ENCODE data around the gene DUSP11.
"Not testable (repeated sequence)": the region's sequence is repeated elsewhere in the genome, so short reads cannot be mapped to it uniquely, and the experiment has no call there.

Gene DUSP11

DNA sequence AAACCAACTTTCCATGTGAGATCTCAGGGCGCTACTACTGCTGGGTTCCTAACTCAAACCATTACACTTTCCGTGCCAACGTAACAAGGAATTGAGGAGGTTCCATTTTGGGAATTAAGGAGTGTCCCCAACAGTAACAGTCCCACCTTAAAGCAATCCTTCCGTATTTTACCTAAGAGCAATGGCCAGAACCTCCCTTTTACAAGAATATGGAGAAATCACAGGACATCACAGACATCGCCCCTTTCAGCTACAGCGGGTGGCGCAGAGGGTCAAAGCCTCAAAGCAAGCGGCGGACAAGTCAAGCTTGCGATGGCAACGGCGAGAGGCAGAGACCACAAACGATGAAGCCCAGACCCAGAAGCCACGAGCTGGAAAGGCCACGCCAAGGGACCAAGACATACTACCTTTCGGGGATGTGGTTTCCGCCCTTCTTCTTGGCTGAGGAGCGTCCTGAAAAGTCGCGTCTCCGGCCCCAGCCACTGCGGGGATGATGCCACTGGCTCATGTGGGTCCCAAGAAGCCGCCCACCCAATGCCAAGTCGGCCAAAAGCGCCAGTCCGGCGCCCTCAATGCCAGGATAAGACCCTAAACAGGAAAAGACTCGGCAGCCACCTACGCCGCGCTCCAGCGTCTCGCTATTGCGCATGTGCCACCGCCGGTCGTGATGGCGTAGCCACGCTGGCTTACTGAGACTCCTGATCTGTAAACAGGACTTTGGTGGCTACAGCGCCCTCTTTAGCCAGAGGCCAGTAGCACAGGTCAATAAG, at the start of gene DUSP11:
DUSP11 (minus strand) TSS at position 637 of the 770 bp plus-strand sequence; CDS start at position 508, 129 bp downstream.
- DNase-seq, result peak; percentile 84

DNA sequence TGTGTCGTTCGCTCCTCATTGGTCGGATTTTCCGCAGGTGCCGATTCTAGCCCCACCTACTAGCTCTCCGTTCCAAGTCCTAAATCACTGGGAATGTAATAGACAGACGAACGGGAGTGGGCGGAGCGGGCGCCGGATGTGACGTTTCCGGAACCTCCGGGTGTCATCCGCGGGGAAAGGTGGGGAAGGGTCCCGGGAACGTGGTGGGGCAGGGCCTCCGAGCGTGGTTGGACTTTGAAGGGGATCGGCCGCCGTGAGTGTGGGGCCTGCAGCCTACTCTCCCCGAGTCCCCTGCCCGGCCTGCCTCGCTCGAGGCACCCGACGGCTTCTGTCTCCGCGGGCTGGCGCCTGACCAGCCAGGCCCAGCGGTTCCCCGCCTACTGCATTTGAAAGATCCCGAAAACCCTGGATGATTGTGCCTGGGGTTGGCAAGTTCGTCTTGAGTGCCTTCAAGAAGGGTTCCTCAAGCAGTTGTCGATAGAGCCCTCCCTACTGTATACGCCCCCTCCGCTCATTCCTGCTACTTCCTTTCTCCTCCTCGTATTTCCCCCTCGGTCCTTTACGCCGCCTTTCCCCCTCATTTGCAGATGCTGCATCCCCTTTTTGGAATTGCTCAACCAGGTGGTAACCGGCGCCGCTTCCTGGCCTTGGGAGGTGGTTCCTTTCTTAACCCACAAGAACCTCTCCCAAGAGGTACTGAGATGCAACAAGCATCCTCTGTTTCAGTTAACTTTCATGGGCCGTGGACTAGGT, 49.1 kb upstream of the DUSP11 start, which contains the start of gene STAMBP:
STAMBP (plus strand) TSS at position 144 of the 753 bp plus-strand sequence. CDS start 1,896 bp downstream, outside the sequence.
- DNase-seq, result peak; percentile 96

GRCh38 chr2:73828389-73828817, 48.5 kb upstream of the DUSP11 start:
- DNase-seq, result no peak

GRCh38 chr2:73827660-73828388, 47.9 kb upstream of the DUSP11 start:
- no peak for DNase-seq

GRCh38 chr2:73827018-73827417, 47.1 kb upstream of the DUSP11 start:
- no peak for DNase-seq

GRCh38 chr2:73825408-73825807, 45.5 kb upstream of the DUSP11 start:
- no peak for DNase-seq

DNA sequence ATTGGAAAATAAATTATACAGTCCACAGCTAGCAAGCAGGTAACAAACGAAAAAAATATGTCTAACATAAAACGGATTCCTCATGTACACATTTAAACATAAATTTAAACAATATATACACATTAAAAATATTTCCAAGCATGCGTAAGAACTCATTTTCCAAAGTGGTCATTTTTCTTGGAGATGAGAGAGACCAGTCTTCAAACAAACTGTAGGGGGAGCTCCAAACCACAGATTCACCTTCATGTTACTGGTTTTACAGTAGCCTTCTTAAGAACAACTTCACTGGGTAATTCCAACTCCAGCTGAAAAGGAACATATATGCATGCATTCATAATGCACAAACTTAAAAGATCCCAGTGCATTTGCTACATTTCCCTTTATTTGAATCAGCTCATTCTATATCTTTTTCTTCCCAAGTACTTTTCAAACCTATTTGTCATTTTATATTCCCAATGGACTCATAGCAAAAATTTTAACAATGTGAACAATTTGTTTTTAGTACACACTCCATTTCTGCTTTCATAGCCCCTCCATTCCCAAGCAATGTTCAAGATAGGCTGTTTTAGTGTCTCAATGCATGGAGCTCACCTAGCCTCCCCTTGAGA, 44.1 kb upstream of the DUSP11 start:
- DNase-seq, result peak; percentile 55

DNA sequence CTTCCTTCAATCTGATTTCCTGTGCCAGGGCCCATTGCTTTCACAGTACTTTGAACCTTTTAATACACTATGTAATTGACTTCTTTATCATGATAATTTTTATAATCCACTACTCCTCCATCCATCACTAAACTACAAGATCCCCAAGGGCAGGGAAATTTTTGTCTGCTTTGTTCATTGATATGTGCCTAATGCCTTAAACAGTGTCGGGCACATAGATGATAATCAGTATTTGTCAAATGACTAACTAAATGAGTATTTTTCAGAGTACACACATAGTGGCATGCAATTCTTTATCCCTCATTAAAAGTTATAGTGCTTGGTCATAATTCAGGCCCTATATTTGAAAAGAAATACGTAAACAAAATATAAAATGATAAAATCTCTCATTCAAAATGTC, 43.5 kb upstream of the DUSP11 start:
- no peak for DNase-seq

DNA sequence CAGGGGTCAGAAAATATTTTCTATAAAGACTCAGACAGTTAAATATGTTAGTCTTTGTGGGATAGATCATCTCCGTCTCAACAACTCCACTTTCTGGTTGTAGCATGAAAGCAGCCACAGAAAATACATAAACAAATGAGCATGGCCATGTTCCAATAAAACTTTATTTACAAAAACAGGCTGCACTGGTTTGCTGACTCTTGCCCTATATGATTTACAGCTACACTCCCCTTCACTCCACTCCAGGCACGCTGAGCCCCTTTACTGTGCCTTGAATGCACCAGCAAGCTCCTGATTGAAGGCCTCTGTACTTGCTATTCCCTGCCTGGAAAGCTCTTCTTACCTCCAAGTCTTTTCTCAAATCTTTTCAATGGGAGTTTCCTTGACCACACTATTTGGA, 43.1 kb upstream of the DUSP11 start:
- no peak for DNase-seq

DNA sequence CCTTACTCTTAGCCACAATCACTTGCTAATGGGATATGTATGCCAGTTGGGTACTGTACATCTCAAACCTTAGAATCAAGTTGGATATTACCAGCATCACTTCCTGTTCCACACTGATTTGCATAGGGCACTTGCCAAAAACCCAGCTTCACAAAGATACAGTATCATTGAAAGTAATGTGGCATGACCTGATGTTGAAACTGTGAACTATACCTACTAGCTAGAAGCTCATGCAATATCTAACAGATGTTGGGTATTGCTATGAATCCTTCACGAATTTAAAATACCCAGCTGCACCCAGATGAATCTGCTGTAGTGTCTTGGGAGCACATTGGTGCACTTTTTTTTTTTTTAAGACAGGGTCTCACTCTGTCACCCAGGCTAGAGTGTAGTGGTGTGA, 42.4 kb upstream of the DUSP11 start:
- DNase-seq, result no peak

DNA sequence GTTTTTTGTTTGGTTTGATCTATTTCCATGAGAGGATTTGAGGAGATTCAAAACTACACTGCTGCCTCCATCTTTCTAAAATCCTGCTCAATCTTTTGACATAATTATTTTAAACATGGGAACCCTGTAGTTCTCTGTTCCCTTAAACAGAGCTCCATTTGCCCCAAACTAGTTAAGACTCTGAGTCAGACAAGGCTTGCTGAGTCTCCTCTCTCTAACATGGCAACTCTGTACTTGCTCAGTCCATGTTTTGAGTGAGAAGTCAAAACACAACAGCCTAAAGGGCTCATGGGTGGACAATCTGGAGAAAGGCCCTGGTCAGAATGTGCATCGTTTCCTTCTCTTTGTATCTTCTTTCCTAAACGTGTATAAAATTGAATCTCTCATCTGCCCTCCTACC, 41.8 kb upstream of the DUSP11 start:
- no peak for DNase-seq

DNA sequence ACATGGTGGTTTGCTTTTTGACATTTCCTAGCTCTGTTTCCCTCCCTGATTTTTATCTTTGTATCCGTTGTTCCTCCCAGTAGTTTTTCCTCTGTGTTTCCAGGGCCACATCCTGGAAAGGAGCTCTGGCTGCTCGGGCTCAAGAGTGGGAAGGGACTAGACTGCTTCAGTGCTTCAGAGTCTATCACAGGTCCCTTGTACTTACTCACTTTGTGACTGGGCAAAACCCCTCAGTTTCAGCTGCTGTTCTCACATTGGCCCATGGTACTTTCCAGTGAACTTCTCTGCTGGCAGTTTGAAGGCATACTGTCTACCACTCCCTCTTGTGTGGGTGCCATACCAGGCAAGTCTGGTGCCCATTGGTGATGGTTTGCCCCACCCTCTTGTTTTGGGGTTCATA, 41.3 kb upstream of the DUSP11 start:
- no peak for DNase-seq

GRCh38 chr2:73818296-73818695, 38.4 kb upstream of the DUSP11 start:
- no peak for DNase-seq

DNA sequence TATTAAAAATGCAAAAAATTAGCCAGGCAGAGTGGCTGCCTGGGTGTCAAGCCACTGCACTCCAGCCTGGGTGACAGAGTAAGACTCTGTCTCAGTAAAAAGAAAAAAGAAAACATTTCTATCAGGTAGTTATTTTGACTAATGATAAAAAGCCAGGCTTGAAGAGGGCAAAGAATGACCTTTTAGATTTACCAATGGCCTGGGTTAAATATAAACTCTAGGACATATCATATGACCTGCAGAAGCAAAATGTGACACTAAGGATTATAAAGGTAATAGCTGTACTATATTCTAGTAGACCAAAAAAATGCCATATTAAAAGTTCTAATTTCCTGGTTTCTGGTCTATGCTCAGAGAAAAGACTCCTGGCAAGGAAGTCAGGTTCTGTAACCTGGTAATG, 32.7 kb upstream of the DUSP11 start:
- no peak for DNase-seq

- no peak for DNase-seq
Observed at GRCh38 chr2:73811878-73812277, 32.0 kb upstream of the DUSP11 start.

DNA sequence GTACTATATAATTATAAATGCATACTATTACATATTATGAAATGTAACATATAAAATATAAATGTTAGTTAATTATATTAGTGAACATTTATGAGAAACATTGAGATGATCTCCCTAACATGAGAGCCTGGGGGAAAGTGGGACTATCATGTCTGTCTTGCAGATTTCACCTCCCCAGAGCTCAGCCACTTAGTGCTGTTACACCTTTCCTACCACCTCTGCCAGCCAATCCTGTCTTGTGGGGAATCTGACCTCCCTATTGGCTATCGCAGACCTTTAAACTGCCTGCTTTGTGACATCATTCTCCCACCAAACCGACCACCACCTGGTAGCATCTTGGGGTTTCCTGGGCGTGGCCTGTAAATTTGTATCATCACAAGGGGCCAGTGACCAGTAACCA, 4.0 kb upstream of the DUSP11 start, which contains the start of gene C2orf78:
C2orf78 (plus strand) TSS at position 301 of the 400 bp plus-strand sequence. CDS start 127 bp downstream, outside the sequence.
- DNase-seq, result not testable (repeated sequence)

DNA sequence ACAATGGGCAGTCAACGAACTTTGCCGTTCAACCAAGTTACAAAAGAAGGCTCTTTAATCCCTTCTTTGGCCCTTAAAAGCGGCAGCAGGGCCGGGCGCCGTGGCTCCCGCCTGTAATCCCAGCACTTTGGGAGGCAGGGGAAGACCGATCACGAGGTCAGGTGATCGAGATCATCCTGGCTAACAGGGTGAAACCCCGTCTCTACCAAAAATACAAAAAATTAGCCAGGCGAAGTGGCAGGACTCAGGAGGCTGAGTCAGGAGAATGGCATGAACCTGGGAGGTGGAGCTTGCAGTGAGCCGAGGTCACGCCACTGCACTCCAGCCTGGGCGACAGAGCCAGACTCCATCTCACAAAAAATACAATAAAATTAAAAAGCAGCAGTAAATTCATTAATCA, 3.5 kb upstream of the DUSP11 start:
- not testable (repeated sequence) for DNase-seq

- no peak for DNase-seq
Observed at GRCh38 chr2:73780237-73780582, 307 bp upstream of the DUSP11 start.

DNA sequence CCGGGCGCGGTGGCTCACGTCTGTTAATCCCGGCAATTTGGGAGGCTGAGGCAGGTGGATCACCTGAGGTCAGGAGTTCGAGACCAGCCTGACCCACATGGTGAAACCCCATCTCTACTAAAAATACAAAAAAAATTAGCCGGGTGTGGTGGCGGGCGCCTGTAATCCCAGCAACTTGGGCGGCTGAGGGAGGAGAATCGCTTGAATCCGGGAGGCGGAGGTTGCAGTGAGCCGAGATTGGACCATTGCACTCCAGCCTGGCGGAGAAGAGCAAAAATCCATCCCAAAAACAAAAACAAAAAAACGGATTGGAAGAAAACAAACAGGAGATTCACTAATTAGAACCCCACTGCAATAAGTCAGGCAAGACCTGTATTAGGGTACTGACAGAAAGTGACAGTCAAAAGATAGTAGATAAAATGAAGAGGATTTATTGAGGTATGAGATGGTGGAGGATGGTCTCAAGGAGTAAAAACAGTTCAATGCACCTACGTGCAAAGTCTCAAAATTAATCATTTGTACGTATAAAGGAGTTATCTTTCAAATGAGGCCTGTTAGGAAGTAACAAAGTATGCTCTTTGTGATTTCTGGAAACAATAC, 936 bp downstream of the DUSP11 start:
- DNase-seq, result not testable (repeated sequence)

- DNase-seq, result no peak
Observed at GRCh38 chr2:73776869-73777519, 2.9 kb downstream of the DUSP11 start.

- DNase-seq, result no peak
Observed at GRCh38 chr2:73776381-73776780, 3.5 kb downstream of the DUSP11 start.

DNA sequence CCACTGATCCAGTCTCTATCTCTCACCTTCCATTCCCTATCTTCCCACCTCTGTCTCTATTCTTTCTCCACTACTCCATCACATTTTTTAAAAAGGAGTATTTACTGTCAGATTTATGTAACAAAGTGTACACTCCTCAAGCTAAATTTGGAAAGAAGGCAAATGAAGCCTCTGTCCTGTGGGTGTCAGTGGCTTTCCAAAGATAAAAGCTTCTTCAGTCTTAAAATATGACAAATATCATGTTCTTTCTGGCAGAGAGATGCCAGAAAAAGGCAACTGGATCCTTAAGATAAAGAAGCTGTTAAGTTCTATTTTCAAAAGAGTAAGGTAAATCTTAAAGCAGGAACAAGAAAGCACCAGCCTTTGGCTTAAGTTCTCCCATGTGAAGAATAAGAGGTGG, 7.1 kb downstream of the DUSP11 start:
- no peak for DNase-seq
